Putamen (tissue), 1 donor: ENCODE measurements around the gene IFNAR1.
"Not testable (repeated sequence)": the region's sequence is repeated elsewhere in the genome, so short reads cannot be mapped to it uniquely, and the experiment has no call there.

Experiments
- DNase-seq: peaks from one replicate; pipeline ENCODE4 v3.0.0-alpha.2; 2016; ENCODE audit warnings: low spot score

The IFNAR1 gene

GRCh38 chr21:33348706-33349105, 23.9 kb downstream of the IFNAR1 start:
- DNase-seq, result no peak

GRCh38 chr21:33350676-33351075, 25.9 kb downstream of the IFNAR1 start:
- no peak for DNase-seq

GRCh38 chr21:33355355-33355754, 30.6 kb downstream of the IFNAR1 start:
- no peak for DNase-seq

GRCh38 chr21:33355996-33356395, 31.2 kb downstream of the IFNAR1 start:
- DNase-seq, result no peak

GRCh38 chr21:33357177-33357576, 32.4 kb downstream of the IFNAR1 start:
- DNase-seq, result no peak

- no peak for DNase-seq
These were observed 34.7 kb downstream of the IFNAR1 start for GRCh38 chr21:33359446-33359845.

- no peak for DNase-seq
These were observed 35.5 kb downstream of the IFNAR1 start for GRCh38 chr21:33360281-33360680.

- DNase-seq, result peak; percentile 69
These were observed 36.3 kb downstream of the IFNAR1 start for GRCh38 chr21:33360881-33361602.

GRCh38 chr21:33362044-33362555, 37.3 kb downstream of the IFNAR1 start:
- DNase-seq, result peak; percentile 50

GRCh38 chr21:33363911-33364609, 39.3 kb downstream of the IFNAR1 start:
- DNase-seq, result not testable (repeated sequence)

- no peak for DNase-seq
These were observed 40.1 kb downstream of the IFNAR1 start for GRCh38 chr21:33364830-33365229.

GRCh38 chr21:33367309-33367973, 42.7 kb downstream of the IFNAR1 start:
- no peak for DNase-seq

GRCh38 chr21:33368124-33368523, 43.4 kb downstream of the IFNAR1 start:
- DNase-seq, result no peak

- DNase-seq, result no peak
These were observed 43.8 kb downstream of the IFNAR1 start for GRCh38 chr21:33368576-33368975.

GRCh38 chr21:33369586-33369985, 44.8 kb downstream of the IFNAR1 start:
- DNase-seq, result no peak

GRCh38 chr21:33370305-33370704, 45.5 kb downstream of the IFNAR1 start:
- DNase-seq, result no peak

GRCh38 chr21:33371366-33371765, 46.6 kb downstream of the IFNAR1 start:
- no peak for DNase-seq

GRCh38 chr21:33372582-33372981, 47.8 kb downstream of the IFNAR1 start:
- no peak for DNase-seq

- DNase-seq, result no peak
These were observed 48.7 kb downstream of the IFNAR1 start for GRCh38 chr21:33373451-33373850.

GRCh38 chr21:33374080-33374449, 49.3 kb downstream of the IFNAR1 start:
- no peak for DNase-seq

GRCh38 chr21:33374450-33375096, 49.8 kb downstream of the IFNAR1 start:
- no peak for DNase-seq

- no peak for DNase-seq
These were observed 50.4 kb downstream of the IFNAR1 start for GRCh38 chr21:33375101-33375644.
